ENCODE data around the gene TCERG1L.

- no peak for TF ChIP-seq REST (IDR thresholded peaks at IDR 0.05; ENCODE audit: insufficient read depth in 1 of 2, low read depth in 2 of 2, low read length in 1 of 2)
- no peak for TF ChIP-seq CTCF (IDR thresholded peaks at IDR 0.05)
Measured at GRCh38 chr10:131272897-131273451, 38.5 kb downstream of the TCERG1L start.

Measured in Panc1 (cell line).